Caco-2 (cell line): ENCODE results near the gene STYXL2. TPM values are rescaled to one million over a fixed set of nuclear protein-coding genes. Genes with fewer than 3 reads are reported as not detected.

Experiments
- BruUV-seq: library from RNA; stranded (reverse); fragments of 400-500 nt; replicated peaks from 2 replicates; lab custom pipeline; 2021; lab: Mats Ljungman, UMichigan
- CTCF ChIA-PET: fragments of 300-600 bp; sonication (Branson Sonifier 250); formaldehyde crosslinking; loops from one replicate; lab custom pipeline; 2022; ENCODE audit warnings: antibody characterized with exemption; lab: Charles Lee
- POLR2A ChIA-PET: fragments of 300-600 bp; sonication (Branson Sonifier 250); formaldehyde crosslinking; loops from one replicate; lab custom pipeline; 2022; ENCODE audit warnings: antibody characterized with exemption; lab: Charles Lee
- DNase-seq, 2 experiments: peaks; one replicate each; pipeline versions ENCODE4 v3.0.0 to v3.0.0-alpha.2; 2020 to 2022
- H3K27me3 ChIP-seq: replicated peaks from 2 replicates; pipeline ENCODE4 v1.6.0; 2011; ENCODE audit warnings: low read length; ENCODE audit not compliant: control insufficient read depth, insufficient read depth
- H3K36me3 ChIP-seq: 2 replicates; pipeline ENCODE4 v1.5.1; 2011; ENCODE audit warnings: low read length; ENCODE audit not compliant: control insufficient read depth, insufficient read depth
- H3K4me1 ChIP-seq: fragments of 250-450 bp; sonication (Bioruptor Pico); 2 replicates; pipeline ENCODE4 v1.5.1; 2020; ENCODE audit warnings: mild to moderate bottlenecking
- H3K4me3 ChIP-seq: 2 replicates; pipeline ENCODE4 v1.5.1; 2011; ENCODE audit warnings: low read depth, mild to moderate bottlenecking, control low read depth, low read length
- H3K9me3 ChIP-seq: fragments of 250-450 bp; sonication (Bioruptor Pico); 2 replicates; pipeline ENCODE4 v1.5.1; 2020; ENCODE audit warnings: mild to moderate bottlenecking, moderate library complexity
- H3K27ac Mint-ChIP-seq: one replicate; pipeline ENCODE4 v1.8.0; 2022; ENCODE audit warnings: mixed read lengths; ENCODE audit not compliant: unreplicated experiment
- H3K27me3 Mint-ChIP-seq: one replicate; pipeline ENCODE4 v1.8.0; 2022; ENCODE audit warnings: mixed read lengths; ENCODE audit not compliant: insufficient read depth, unreplicated experiment
- H3K36me3 Mint-ChIP-seq: one replicate; pipeline ENCODE4 v1.8.0; 2022; ENCODE audit warnings: mild to moderate bottlenecking, mixed read lengths; ENCODE audit not compliant: insufficient read depth, unreplicated experiment
- H3K4me1 Mint-ChIP-seq: one replicate; pipeline ENCODE4 v1.8.0; 2022; ENCODE audit warnings: low read depth, mixed read lengths; ENCODE audit not compliant: unreplicated experiment
- H3K4me3 Mint-ChIP-seq: one replicate; pipeline ENCODE4 v1.8.0; 2022; ENCODE audit warnings: mild to moderate bottlenecking, moderate library complexity, mixed read lengths; ENCODE audit not compliant: unreplicated experiment
- H3K9me3 Mint-ChIP-seq: one replicate; pipeline ENCODE4 v1.8.0; 2022; ENCODE audit warnings: mixed read lengths; ENCODE audit not compliant: unreplicated experiment
- CTCF ChIP-seq, 2 experiments: fragments of 200-600 bp in 1 of 2; IDR thresholded peaks; 1 replicate in 1 of 2; 2 replicates in 1 of 2; pipeline versions ENCODE4 v1.5.1 to v1.8.0; 2011 to 2022; ENCODE audit warnings: antibody characterized with exemption in 1 of 2, control low read depth in 1 of 2, inconsistent platforms in 1 of 2, low read depth in 1 of 2, low read length in 1 of 2, mild to moderate bottlenecking in 1 of 2, moderate library complexity in 1 of 2; ENCODE audit not compliant: insufficient read depth in 1 of 2, severe bottlenecking in 1 of 2, unreplicated experiment in 1 of 2
- intact Hi-C: fragments of 100-400 bp; cut with micrococcal nuclease; formaldehyde crosslinking; loops from one replicate; pipeline ENCODE4 v1.10.0; 2022; ENCODE audit not compliant: unreplicated experiment
- total RNA-seq: library from RNA; stranded (reverse); gene quantifications from 2 replicates; pipeline ENCODE4 v1.2.3, GENCODE V29; 2022

The STYXL2 gene
- total RNA-seq, 1 experiment from 2014 or later = not detected

GRCh38 chr1:167057241-167057688, 36.6 kb upstream of the STYXL2 start:
- TF ChIP-seq CTCF (IDR thresholded peaks at IDR 0.05; ENCODE audit: insufficient read depth in 1 of 2, low read depth in 1 of 2, low read length in 1 of 2, severe bottlenecking in 1 of 2, unreplicated experiment in 1 of 2) = peak; percentile 55 to 70
- Mint-ChIP-seq H3K4me1 (no peaks in the 10 kb centered on the region), H3K27me3 (no peaks in the 10 kb centered on the region), H3K4me3 (no peak overlapping the region), H3K27ac (no peak overlapping the region), H3K36me3 (no peaks in the 10 kb centered on the region), H3K9me3 (no peaks in the 10 kb centered on the region)
- no TSS peak for BruUV-seq
- ChIA-PET POLR2A (no interaction called here), CTCF (interaction anchor here (0.9 to 8.3 kb wide), 5 partner anchors 36 to 163 kb away, joined by 3 to 186 read pairs (median 3); partner anchors contain the start of gene POU2F1)
- no peaks in the 10 kb centered on the region; the same call in 1 of the 2 replicates for H3K4me1 ChIP-seq
- intact Hi-C loops = loop anchor here (1.0 kb wide), 1 partner anchor 82 kb away; the partner anchor contains the start of gene ILDR2
- DNase-seq = peak; percentile 56 to 60
- no peaks in the 10 kb centered on the region for H3K9me3 ChIP-seq
- no peaks in the 10 kb centered on the region for H3K27me3 ChIP-seq
- H3K4me3 ChIP-seq = no peak overlapping the region
- no peaks in the 10 kb centered on the region for H3K36me3 ChIP-seq

GRCh38 chr1:167059045-167059808, 34.6 kb upstream of the STYXL2 start:
- ChIA-PET CTCF (interaction anchor here (0.6 to 8.3 kb wide), 7 partner anchors 15 to 173 kb away, joined by 3 to 186 read pairs (median 4); partner anchors contain the start of gene ILDR2), POLR2A (no interaction called here)
- Mint-ChIP-seq H3K27ac (no peak overlapping the region), H3K27me3 (no peaks in the 10 kb centered on the region), H3K4me1 (no peaks in the 10 kb centered on the region), H3K4me3 (peak overlapping the region; percentile 44), H3K9me3 (no peaks in the 10 kb centered on the region), H3K36me3 (no peaks in the 10 kb centered on the region)
- no TSS peak for BruUV-seq
- Histone ChIP-seq H3K4me3 (no peak overlapping the region), H3K36me3 (no peaks in the 10 kb centered on the region), H3K27me3 (no peaks in the 10 kb centered on the region), H3K4me1 (no peaks in the 10 kb centered on the region; the same call in 1 of the 2 replicates), H3K9me3 (no peaks in the 10 kb centered on the region)
- intact Hi-C loops = loop anchor here (1.0 kb wide), 1 partner anchor 149 kb away; no protein-coding TSS in a partner anchor
- DNase-seq = peak; percentile 72 to 81
- peak; percentile 90 to 95 for TF ChIP-seq CTCF (IDR thresholded peaks at IDR 0.05; ENCODE audit: insufficient read depth in 1 of 2, low read depth in 1 of 2, low read length in 1 of 2, severe bottlenecking in 1 of 2, unreplicated experiment in 1 of 2)

- H3K4me1 Mint-ChIP-seq = no peaks in the 10 kb centered on the region
- no peaks in the 10 kb centered on the region for H3K27me3 Mint-ChIP-seq
- H3K4me3 Mint-ChIP-seq = no peak overlapping the region
- no peaks in the 10 kb centered on the region for H3K9me3 Mint-ChIP-seq
- no peak overlapping the region for H3K4me3 ChIP-seq
- no peaks in the 10 kb centered on the region for H3K36me3 ChIP-seq
- BruUV-seq = no TSS peak
- H3K36me3 Mint-ChIP-seq = no peaks in the 10 kb centered on the region
- no peak for DNase-seq
- POLR2A ChIA-PET = no interaction called here
- TF ChIP-seq CTCF (IDR thresholded peaks at IDR 0.05; ENCODE audit: insufficient read depth in 1 of 2, low read depth in 1 of 2, low read length in 1 of 2, severe bottlenecking in 1 of 2, unreplicated experiment in 1 of 2) = no peak
- CTCF ChIA-PET = interaction anchor here (1.3 to 8.3 kb wide), 2 partner anchors 16 to 150 kb away, joined by 3 to 186 read pairs; no protein-coding TSS in a partner anchor
- intact Hi-C loops = loop anchor here (1.0 kb wide), 1 partner anchor 149 kb away; no protein-coding TSS in a partner anchor
- no peaks in the 10 kb centered on the region for H3K9me3 ChIP-seq
- H3K27ac Mint-ChIP-seq = no peak overlapping the region
- H3K4me1 ChIP-seq = no peaks in the 10 kb centered on the region; the same call in 1 of the 2 replicates
- H3K27me3 ChIP-seq = no peaks in the 10 kb centered on the region
Measured at GRCh38 chr1:167059809-167060107, 34.1 kb upstream of the STYXL2 start.
